Measurements from ENCODE around the gene ABCA1. TPM values are rescaled to one million over a fixed set of nuclear protein-coding genes. Genes with fewer than 3 reads are reported as not detected.

ABCA1 gene
- total RNA-seq, 4 donors from 2014 or later, result 59.2 to 84.1 (median 80.5) TPM

DNA sequence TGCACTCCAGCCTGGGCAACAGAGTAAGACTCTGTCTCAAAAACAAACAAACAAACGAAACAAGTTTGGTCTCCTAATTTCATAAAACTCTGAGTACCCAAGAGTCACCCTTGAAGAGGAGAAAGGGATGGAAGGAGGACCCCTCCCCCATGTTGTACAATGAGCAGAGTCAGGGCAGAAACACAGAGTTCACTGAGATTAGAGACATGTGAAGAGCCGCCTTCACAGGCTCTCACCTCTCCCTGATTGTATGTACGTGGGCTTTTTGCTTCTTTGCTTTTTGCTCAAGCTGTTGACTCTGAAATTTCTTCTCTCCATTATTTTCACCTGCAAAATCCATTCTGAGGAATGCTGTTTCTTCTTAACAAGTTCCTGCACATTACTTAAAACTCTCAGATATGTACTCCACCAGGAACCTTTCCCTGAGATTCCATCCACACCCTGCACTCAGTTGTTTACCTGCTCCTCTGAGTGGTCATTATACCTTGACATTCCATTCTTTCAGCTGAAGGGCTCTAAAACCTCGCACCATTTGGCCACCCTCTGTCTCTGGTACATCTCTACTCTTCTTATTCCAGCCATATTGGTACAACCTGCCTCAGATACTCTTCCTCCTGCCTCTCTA lies 44.4 kb upstream of the ABCA1 start:
- Histone ChIP-seq H3K9me3 (no peaks in the 10 kb centered on the region), H3K27ac (no peak overlapping the region), H3K4me3 (no peak overlapping the region), H3K36me3 (no peaks in the 10 kb centered on the region), H3K27me3 (no peaks in the 10 kb centered on the region), H3K4me1 (peaks cover 0 to 46% (median 16%) of the 10 kb centered on the region in 4 donors)
- 86 to 92% methylated on average over 4 of the region's 4 CpGs for WGBS, 2 donors
- no peak for DNase-seq (ENCODE audit: low spot score in 2 of 2)
- TF ChIP-seq EP300 (IDR thresholded peaks at IDR 0.05), result no peak
- no peak for TF ChIP-seq POLR2A (IDR thresholded peaks at IDR 0.05)

GRCh38 chr9:104971511-104971910 lies 43.6 kb upstream of the ABCA1 start:
- H3K27ac ChIP-seq, result peak overlapping the region in 1 of 4 donors; percentile 1
- H3K36me3 ChIP-seq, result no peaks in the 10 kb centered on the region
- peaks cover 0 to 46% (median 16%) of the 10 kb centered on the region in 4 donors for H3K4me1 ChIP-seq
- no peaks in the 10 kb centered on the region for H3K27me3 ChIP-seq
- H3K9me3 ChIP-seq, result no peaks in the 10 kb centered on the region
- no peak for DNase-seq (ENCODE audit: low spot score in 2 of 2)
- H3K4me3 ChIP-seq, result no peak overlapping the region
- WGBS, 2 donors, result 92 to 93% methylated on average over 3 of the region's 3 CpGs
- no peak for TF ChIP-seq EP300 (IDR thresholded peaks at IDR 0.05)

- peaks cover 0 to 46% (median 16%) of the 10 kb centered on the region in 4 donors for H3K4me1 ChIP-seq
- peak overlapping the region in 1 of 4 donors; percentile 1 for H3K27ac ChIP-seq
- DNase-seq (ENCODE audit: low spot score in 2 of 2), result peak in 1 of 2 donors; percentile 47
- H3K36me3 ChIP-seq, result no peaks in the 10 kb centered on the region
- no peak overlapping the region for H3K4me3 ChIP-seq
- TF ChIP-seq, protein P1, sequence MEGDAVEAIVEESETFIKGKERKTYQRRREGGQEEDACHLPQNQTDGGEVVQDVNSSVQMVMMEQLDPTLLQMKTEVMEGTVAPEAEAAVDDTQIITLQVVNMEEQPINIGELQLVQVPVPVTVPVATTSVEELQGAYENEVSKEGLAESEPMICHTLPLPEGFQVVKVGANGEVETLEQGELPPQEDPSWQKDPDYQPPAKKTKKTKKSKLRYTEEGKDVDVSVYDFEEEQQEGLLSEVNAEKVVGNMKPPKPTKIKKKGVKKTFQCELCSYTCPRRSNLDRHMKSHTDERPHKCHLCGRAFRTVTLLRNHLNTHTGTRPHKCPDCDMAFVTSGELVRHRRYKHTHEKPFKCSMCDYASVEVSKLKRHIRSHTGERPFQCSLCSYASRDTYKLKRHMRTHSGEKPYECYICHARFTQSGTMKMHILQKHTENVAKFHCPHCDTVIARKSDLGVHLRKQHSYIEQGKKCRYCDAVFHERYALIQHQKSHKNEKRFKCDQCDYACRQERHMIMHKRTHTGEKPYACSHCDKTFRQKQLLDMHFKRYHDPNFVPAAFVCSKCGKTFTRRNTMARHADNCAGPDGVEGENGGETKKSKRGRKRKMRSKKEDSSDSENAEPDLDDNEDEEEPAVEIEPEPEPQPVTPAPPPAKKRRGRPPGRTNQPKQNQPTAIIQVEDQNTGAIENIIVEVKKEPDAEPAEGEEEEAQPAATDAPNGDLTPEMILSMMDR (IDR thresholded peaks at IDR 0.05), result no peak
- TF ChIP-seq EP300 (IDR thresholded peaks at IDR 0.05), result peak; percentile 35 to 91
- H3K27me3 ChIP-seq, result no peaks in the 10 kb centered on the region
- H3K9me3 ChIP-seq, result no peaks in the 10 kb centered on the region
- 87% methylated on average over 8 of the region's 8 CpGs for WGBS, 2 donors
These were observed 42.5 kb upstream of the ABCA1 start for GRCh38 chr9:104970271-104970987.

DNA sequence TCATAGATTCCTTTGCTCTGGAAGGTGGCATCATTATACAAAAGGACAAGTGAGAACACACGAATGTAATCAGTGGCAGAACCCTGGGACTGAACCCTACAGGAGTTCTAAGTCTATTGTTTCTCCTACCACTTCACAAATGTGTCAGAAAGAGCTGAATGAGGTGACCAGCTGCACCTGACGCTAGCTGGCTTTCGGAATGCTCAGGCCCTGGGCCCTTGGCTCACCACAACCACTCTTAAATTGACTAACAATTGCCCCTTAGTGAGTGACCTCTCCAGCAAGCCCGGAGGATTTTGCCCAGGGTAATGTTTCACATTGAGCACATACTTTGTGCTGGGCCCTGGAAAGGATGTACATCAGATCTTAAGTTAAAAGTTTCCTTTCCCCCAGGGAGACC lies 41.2 kb upstream of the ABCA1 start:
- peak overlapping the region in 3 of 4 donors; percentile 52 to 98 (median 97) for H3K27ac ChIP-seq
- peaks cover 0 to 38% (median 16%) of the 10 kb centered on the region in 4 donors for H3K4me1 ChIP-seq
- no peak for TF ChIP-seq EP300 (IDR thresholded peaks at IDR 0.05)
- TF ChIP-seq, protein P1 (IDR thresholded peaks at IDR 0.05), result no peak
- TF ChIP-seq POLR2A (IDR thresholded peaks at IDR 0.05), result no peak
- H3K4me3 ChIP-seq, result peak overlapping the region in 2 of 4 donors; percentile 73 to 81
- WGBS, 2 donors, result 46 to 58% methylated on average over 4 of the region's 4 CpGs
- no peaks in the 10 kb centered on the region for H3K36me3 ChIP-seq
- no peak for DNase-seq (ENCODE audit: low spot score in 2 of 2)
- no peaks in the 10 kb centered on the region for H3K27me3 ChIP-seq
- H3K9me3 ChIP-seq, result no peaks in the 10 kb centered on the region

DNA sequence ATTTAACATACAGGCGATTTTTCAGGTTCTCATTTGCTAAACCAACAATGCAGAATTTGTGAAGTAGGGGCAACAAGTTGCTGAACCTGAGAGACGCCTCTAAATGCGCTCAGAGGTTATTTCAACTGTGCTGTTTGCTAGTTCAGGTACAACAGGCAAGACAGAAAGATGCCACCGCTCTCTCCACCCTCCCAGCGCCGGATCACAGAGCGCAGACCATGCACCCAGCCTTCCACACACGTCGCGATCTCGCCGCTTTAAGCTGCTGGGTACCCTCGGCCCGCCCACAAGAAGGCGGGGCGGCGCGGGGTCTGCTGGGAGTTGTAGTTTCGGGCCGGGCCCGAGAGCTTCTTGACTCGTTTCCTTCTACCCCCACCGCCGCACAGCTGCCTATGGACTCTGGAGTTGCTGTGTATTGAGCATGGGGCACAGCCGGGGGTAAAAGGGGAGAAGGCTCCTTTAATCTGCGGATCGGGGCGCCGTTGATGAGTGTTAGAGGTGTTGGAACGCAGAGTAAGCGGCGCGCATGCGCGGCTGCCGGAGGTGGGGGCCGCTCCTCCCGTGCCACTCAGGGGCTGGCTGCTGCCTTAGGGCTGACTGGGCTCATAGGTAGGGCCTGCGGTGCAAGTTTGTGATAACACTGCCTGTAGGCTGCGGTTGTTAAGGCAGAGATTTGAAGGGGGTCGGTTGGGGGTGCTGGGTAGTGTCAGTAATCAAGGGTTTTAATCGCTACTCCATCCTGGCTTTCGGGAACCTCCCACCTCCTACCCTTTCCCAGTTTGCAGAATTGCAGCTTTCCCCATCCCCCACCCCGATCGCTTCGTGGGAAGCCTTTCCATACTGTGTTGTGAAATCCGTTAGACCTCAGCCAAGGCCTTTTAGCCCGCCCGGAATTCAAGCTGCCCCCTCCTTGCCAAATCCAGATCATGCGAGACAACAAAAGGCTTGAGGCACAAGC lies 40.3 kb upstream of the ABCA1 start:
- 4% methylated on average over 41 to 50 of the region's 50 CpGs for WGBS, 2 donors
- no peaks in the 10 kb centered on the region for H3K36me3 ChIP-seq
- peak; percentile 80 to 91 for DNase-seq (ENCODE audit: low spot score in 2 of 2)
- H3K4me1 ChIP-seq, result peaks cover 0 to 38% (median 16%) of the 10 kb centered on the region in 4 donors
- H3K27me3 ChIP-seq, result no peaks in the 10 kb centered on the region
- peak overlapping the region; percentile 86 to 98 (median 94) for H3K27ac ChIP-seq
- peak overlapping the region; percentile 68 to 81 (median 76) for H3K4me3 ChIP-seq
- TF ChIP-seq POLR2A (IDR thresholded peaks at IDR 0.05), result peak in 1 of 2 donors; percentile 32
- TF ChIP-seq, protein P1 (IDR thresholded peaks at IDR 0.05), result peak in 1 of 5 experiments; percentile 19
- TF ChIP-seq EP300 (IDR thresholded peaks at IDR 0.05), result peak in 1 of 2 donors; percentile 94
- H3K9me3 ChIP-seq, result no peaks in the 10 kb centered on the region
